Activated T-helper 2 cell treated with anti-CD3 and anti-CD28 coated beads, Interferon-gamma antibody, Interleukin-2, Interleukin-4, amounts not matched to agents 10 μg/mL and 5 μg/mL and 100 μg/mL, durations not matched to agents 14 hours and 24 hours and 36 hours (primary cell): ENCODE measurements around the gene IGSF21. TPM values are rescaled to one million over a fixed set of nuclear protein-coding genes. Genes with fewer than 3 reads are reported as not detected.

ENCODE experiments used
- DNase-seq: peaks from one replicate; pipeline ENCODE4 v3.0.0; 2021; ENCODE audit warnings: low spot score
- H3K27ac Mint-ChIP-seq: one replicate; pipeline ENCODE4 v1.8.0; 2021; ENCODE audit warnings: mixed read lengths
- H3K27me3 Mint-ChIP-seq: one replicate; pipeline ENCODE4 v1.8.0; 2021; ENCODE audit warnings: low read depth, mixed read lengths
- H3K36me3 Mint-ChIP-seq: one replicate; pipeline ENCODE4 v1.8.0; 2021; ENCODE audit warnings: low read depth, mixed read lengths
- H3K4me1 Mint-ChIP-seq: one replicate; pipeline ENCODE4 v1.8.0; 2021; ENCODE audit warnings: low read depth, mixed read lengths
- H3K4me3 Mint-ChIP-seq: one replicate; pipeline ENCODE4 v1.8.0; 2021; ENCODE audit warnings: low read depth, mild to moderate bottlenecking, moderate library complexity, mixed read lengths
- H3K9me3 Mint-ChIP-seq: one replicate; pipeline ENCODE4 v1.8.0; 2021; ENCODE audit warnings: mixed read lengths
- intact Hi-C: fragments of 100-400 bp; cut with micrococcal nuclease; formaldehyde crosslinking; loops from one replicate; pipeline ENCODE4 v1.15.1; 2023
- total RNA-seq: library from RNA; stranded (reverse); gene quantifications from 2 replicates; pipeline ENCODE4 v1.2.3, GENCODE V29; 2022

IGSF21 gene
- total RNA-seq, 1 donor from 2014 or later = not detected

DNA sequence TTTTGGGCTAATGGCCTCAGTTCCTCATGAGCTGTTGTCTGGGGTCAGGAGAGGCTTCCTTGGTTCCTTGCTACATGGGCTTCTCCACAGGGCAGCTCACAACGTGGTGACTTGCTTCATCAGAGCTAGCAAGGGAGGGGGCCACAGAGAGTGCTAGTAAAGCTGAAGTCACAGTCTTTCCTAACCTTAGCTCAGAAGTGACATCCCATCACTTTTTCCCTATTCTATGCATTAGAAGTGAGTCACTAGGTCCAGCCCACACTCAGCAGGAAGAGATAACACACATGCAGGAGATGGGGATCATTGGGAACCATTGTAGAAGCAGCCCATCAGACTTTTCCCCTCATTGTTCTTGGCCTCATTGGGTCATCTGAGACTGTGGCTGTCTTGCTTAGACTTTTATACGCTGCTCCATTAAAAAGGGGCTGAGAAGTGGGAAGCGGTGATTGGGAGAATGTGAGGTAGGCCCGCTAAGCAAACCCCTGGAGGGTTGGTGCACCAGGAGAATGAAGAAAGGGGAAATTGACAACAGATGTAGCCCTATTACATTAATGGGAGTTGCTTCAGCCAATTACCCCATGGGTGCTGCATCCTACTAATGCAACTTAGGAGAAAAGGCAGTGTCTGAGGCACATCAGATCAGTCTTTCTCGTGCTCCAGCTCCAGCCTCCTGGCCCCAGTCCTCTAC, 22.1 kb upstream of the IGSF21 start:
- Mint-ChIP-seq H3K4me1 (no peaks in the 10 kb centered on the region), H3K27me3 (no peaks in the 10 kb centered on the region), H3K9me3 (no peaks in the 10 kb centered on the region), H3K4me3 (no peak overlapping the region), H3K27ac (no peak overlapping the region), H3K36me3 (no peaks in the 10 kb centered on the region)
- DNase-seq = no peak
- intact Hi-C loops = no loop called here

DNA sequence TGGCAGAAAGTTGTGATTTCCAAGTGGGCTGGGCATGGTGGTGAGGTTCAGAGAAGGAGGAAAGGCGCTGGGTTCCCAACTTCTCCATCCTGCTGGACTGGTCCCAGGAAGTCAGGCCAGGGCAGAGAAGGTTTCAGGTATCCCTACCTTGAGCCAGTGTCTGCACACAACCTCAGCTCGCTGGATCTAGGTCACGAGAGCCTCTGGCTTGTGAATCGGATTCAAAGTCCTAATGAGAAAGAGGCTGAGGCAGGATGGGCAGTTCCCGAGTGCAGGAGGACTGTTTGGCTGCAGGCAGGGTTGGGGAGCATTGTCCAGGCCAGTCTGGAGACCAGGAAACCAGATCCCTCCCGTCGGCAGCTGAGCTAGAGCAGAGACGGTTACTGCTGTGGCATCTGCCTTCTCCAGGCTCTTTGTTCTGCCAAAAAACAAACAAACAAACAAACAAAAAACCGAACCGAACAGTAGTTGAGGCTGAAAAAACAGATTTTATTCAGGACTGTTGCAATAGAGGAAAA, 19.5 kb upstream of the IGSF21 start:
- Mint-ChIP-seq H3K27ac (no peak overlapping the region), H3K9me3 (no peaks in the 10 kb centered on the region), H3K4me1 (no peaks in the 10 kb centered on the region), H3K4me3 (no peak overlapping the region), H3K36me3 (no peaks in the 10 kb centered on the region), H3K27me3 (peaks cover 4% of the 10 kb centered on the region)
- DNase-seq = no peak
- intact Hi-C loops = no loop called here

DNA sequence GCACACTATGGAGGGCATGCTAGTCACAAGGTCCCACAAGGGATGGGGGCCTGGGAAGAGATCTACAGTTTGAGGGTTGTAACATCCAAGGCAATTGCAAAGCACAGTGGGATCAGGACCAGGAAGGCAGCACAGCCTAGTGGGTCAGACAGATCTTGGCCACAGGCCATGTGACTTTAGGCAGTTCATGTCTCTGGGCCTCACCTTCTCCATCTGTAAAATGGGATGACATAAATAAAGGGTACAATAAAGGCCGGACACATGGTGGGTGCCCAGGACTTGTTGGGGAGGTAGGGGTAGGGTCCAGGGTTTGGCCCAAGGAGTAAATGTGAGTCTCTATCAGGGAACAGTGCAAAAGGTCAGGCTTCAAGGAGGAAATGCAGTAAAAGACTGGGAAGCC, 18.1 kb upstream of the IGSF21 start:
- no peak for DNase-seq
- H3K36me3 Mint-ChIP-seq = no peaks in the 10 kb centered on the region

DNA sequence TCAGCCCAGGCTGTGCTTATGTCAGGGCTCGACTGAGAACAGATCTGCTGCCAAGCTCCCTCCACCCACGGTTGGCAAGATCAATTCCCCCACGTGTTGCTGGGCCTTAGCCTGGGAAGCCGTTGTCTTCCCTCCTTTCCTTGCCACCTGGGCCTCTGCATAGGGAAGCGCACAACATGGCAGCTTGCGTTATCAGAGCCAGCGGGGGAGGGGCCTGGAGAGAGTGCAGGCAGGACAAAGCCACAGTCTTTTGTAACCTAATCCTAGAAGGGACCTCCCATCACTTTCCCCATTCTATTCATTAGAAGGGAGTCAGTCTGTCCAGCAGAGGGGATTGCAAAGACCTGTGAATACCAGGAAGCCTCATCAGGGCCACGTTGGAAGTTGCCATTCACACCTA, 17.0 kb upstream of the IGSF21 start:
- Mint-ChIP-seq H3K36me3 (no peaks in the 10 kb centered on the region), H3K4me3 (no peak overlapping the region), H3K27ac (no peak overlapping the region), H3K27me3 (peaks cover 4% of the 10 kb centered on the region), H3K4me1 (no peaks in the 10 kb centered on the region), H3K9me3 (no peaks in the 10 kb centered on the region)
- intact Hi-C loops = no loop called here
- no peak for DNase-seq

More for the DNA sequence above, 18.1 kb upstream of the IGSF21 start:
- H3K9me3 Mint-ChIP-seq = no peaks in the 10 kb centered on the region
- intact Hi-C loops = no loop called here
- peaks cover 4% of the 10 kb centered on the region for H3K27me3 Mint-ChIP-seq
- H3K4me1 Mint-ChIP-seq = no peaks in the 10 kb centered on the region
- H3K4me3 Mint-ChIP-seq = no peak overlapping the region
- H3K27ac Mint-ChIP-seq = no peak overlapping the region

DNA sequence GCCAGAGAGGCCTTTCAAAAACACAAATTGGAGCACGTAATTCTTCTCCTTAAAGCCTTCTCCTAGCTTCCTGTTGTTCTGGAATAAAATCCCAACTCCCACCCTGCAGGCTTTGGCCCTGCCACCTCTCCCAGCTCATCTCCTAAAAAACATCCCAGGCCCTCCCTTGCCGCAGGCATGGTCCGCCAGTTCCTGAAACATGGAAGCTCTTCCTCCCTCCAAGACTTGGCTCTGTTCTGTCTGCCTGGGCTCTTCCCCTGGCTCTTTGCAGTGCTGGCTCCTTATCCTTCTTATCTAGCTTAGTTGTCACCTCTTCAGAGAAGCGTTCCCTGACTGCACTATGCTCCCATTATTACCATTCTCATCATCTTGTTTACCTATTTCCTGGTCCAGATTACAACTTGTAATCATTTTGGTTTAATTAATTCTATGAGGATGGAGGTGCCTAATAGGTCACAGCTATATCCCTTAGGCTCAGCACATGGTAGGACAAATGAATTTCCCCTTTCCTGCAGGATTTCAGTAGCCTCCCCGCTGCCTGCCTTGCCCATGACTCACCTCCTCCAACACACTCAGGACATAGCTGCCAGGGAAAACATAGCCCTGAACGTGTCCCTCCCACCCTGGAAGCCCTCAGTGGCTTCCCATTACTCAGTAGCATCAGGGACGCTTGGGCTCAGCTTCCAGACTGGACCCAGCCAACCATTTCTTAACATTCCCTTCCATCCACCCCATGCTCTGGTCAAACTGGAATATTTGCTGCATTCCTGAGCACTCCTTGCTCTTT, 15.7 kb upstream of the IGSF21 start:
- H3K27ac Mint-ChIP-seq = no peak overlapping the region
- no peak overlapping the region for H3K4me3 Mint-ChIP-seq
- no peaks in the 10 kb centered on the region for H3K4me1 Mint-ChIP-seq
- H3K9me3 Mint-ChIP-seq = no peaks in the 10 kb centered on the region
- H3K36me3 Mint-ChIP-seq = no peaks in the 10 kb centered on the region
- peaks cover 4% of the 10 kb centered on the region for H3K27me3 Mint-ChIP-seq
- intact Hi-C loops = no loop called here
- DNase-seq = no peak

DNA sequence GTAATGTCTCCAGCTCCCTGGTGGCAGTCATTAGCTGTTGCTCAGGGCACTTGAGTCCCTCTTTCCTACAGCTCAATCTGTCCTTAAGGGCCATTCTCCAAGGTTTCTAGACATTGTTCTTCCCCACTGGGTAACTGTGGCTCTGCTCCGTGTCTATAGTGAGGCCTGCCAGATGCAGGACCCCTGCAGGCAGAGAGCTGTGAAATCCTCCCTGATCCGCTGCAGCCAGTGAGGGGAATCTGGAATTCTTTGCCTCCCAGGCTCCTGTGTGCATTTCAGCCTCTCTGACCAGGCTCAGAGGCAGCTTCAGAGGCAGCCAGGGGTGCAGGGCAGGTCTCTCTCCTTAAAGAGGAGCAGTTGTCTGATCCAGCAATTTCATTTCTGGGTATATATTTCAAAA, 14.4 kb upstream of the IGSF21 start:
- Mint-ChIP-seq H3K9me3 (no peaks in the 10 kb centered on the region), H3K27ac (no peak overlapping the region), H3K36me3 (no peaks in the 10 kb centered on the region), H3K4me1 (no peaks in the 10 kb centered on the region), H3K27me3 (peaks cover 4% of the 10 kb centered on the region), H3K4me3 (no peak overlapping the region)
- DNase-seq = no peak
- intact Hi-C loops = no loop called here

DNA sequence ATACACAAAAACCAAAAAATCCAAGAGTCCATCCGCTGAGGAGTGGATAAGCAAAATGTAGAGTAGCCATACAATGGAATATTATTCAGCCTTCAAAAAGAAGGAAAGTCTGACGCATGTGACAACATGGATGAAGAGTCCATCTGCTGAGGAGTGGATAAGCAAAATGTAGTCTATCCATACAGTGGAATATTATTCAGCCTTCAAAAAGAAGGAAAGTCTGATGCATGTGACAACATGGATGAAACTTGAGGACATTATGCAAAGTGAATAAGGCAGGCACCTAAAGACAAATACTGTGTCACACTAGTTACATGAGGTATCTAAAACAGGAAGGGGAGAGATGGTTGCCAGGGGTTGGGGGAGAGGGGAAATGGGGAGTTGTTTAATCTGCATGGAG, 14.0 kb upstream of the IGSF21 start:
- intact Hi-C loops = no loop called here
- no peak overlapping the region for H3K4me3 Mint-ChIP-seq
- H3K27ac Mint-ChIP-seq = no peak overlapping the region
- no peaks in the 10 kb centered on the region for H3K9me3 Mint-ChIP-seq
- no peaks in the 10 kb centered on the region for H3K4me1 Mint-ChIP-seq
- peaks cover 4% of the 10 kb centered on the region for H3K27me3 Mint-ChIP-seq
- H3K36me3 Mint-ChIP-seq = no peaks in the 10 kb centered on the region
- no peak for DNase-seq

DNA sequence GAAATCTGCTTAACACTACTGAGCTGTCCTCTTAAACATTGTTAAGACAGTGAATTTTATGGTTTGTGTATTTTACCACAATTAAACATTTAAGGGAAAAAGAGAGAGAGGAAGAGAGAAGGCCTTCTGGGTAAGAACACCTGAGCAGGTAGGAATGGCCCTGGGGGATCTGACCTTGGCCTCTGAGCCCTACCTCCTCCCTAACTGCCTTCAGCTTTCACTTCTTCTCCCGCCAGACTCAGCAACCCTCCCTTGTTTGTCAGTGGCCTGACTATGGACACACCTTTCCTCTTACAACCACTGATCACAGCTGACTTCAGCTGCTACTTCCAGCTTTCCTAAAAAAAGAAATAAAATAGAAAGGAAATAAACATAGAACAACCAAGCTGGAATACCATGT, 13.5 kb upstream of the IGSF21 start:
- Mint-ChIP-seq H3K9me3 (no peaks in the 10 kb centered on the region), H3K36me3 (no peaks in the 10 kb centered on the region)

DNA sequence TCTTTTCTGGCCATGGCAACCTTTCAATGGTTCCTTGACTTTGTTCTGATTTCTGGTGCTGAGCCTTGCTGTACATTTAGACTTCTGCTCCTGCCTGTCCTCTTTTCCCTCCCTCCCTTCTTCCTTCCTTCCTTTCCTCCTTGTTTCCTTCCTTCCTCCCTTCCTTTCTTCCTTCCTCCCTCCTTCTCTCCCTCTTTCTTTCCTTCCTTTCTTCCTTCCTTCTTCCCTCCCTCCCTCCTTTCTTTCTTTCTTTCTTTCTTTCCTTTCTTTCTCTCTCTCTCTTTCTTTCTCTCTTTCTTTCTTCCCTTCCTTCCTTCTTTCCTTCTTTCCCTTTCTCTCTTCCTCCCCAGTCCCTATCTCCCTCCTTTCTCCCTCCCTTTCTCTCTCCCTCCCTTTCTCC, 10.4 kb upstream of the IGSF21 start:
- Mint-ChIP-seq H3K4me3 (no peak overlapping the region), H3K4me1 (no peaks in the 10 kb centered on the region), H3K27ac (no peak overlapping the region), H3K27me3 (peaks cover 2% of the 10 kb centered on the region), H3K36me3 (no peaks in the 10 kb centered on the region), H3K9me3 (no peaks in the 10 kb centered on the region)
- DNase-seq = no peak
- intact Hi-C loops = no loop called here

More for the DNA sequence above, 13.5 kb upstream of the IGSF21 start:
- no peak overlapping the region for H3K27ac Mint-ChIP-seq
- H3K27me3 Mint-ChIP-seq = peaks cover 4% of the 10 kb centered on the region
- no peak for DNase-seq
- no peaks in the 10 kb centered on the region for H3K4me1 Mint-ChIP-seq
- H3K4me3 Mint-ChIP-seq = no peak overlapping the region
- intact Hi-C loops = no loop called here

DNA sequence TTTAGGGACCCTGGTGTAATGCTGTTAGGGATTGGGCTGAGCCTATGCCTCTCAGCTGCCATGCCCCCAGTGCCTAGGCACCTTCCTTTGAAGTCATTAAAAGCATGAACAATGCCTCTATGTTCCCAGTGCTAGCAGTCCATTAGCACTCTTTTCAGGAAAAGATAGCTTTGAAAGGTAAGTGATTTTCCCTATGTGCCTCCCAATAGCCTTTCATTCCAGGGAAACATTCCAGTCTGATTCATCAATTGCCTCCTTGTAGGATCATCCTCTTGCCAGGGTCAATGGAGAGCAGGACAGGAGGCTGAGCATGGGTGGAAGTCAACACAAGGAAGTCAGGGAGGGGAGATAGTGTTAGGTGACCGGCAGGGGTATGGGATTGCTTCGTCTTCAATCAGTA, 8.6 kb upstream of the IGSF21 start:
- no peaks in the 10 kb centered on the region for H3K4me1 Mint-ChIP-seq
- no peak overlapping the region for H3K4me3 Mint-ChIP-seq
- no peak overlapping the region for H3K27ac Mint-ChIP-seq
- intact Hi-C loops = no loop called here
- peaks cover 3% of the 10 kb centered on the region for H3K27me3 Mint-ChIP-seq
- no peaks in the 10 kb centered on the region for H3K9me3 Mint-ChIP-seq
- no peak for DNase-seq
- no peaks in the 10 kb centered on the region for H3K36me3 Mint-ChIP-seq

DNA sequence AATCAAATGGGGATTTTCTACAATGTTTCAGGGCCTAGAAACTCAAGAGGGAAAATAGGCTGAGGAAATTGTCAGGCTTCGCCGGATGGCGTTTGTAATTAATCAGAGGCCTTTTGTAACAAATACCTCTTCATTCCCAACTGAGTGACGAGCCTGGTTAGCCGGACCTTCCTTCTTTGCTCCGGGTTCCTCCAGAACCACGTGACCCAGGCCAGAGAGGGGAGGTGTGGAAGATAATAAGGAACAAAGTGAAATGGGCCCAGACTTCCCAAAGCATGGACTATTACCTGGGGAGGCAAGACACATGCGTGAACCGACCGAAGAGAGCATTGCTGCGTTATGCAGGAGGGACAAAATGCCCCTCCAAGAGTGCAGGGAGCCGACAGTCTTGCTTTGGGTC, 7.5 kb upstream of the IGSF21 start:
- Mint-ChIP-seq H3K27me3 (peaks cover 3% of the 10 kb centered on the region), H3K4me3 (no peak overlapping the region)
- intact Hi-C loops = loop anchor here (5.0 kb wide), 1 partner anchor 438 kb away; no protein-coding TSS in a partner anchor

DNA sequence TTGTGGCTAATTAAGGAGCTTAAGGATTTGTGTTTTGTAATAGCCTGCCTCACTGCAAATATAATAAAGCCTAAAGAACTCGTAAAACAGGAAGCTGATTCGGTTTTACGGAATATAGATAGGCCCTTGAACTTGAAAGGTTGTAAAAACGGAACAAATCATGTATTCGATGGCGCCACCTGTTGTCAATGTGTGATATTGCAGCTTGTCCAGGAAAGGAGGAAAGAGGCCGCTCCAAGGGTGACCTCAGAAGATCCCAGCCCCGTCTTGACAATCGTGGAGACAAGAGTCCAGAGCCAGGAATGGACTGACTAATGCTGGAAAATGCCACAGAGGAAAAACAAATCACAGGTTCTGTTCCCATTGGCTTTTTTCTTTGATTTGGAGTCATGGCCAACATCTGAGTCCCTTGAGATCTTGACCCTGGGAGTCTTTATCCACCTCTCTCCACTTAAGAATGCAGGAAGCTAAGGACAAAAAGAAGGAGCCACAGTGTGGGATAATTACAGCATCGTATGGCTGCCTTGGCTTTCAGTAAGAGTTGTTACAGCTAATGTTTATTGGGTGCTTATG, 7.0 kb upstream of the IGSF21 start:
- H3K4me3 Mint-ChIP-seq = no peak overlapping the region
- H3K27me3 Mint-ChIP-seq = peaks cover 3% of the 10 kb centered on the region
- no peak overlapping the region for H3K27ac Mint-ChIP-seq
- H3K36me3 Mint-ChIP-seq = no peaks in the 10 kb centered on the region
- intact Hi-C loops = loop anchor here (5.0 kb wide), 1 partner anchor 438 kb away; no protein-coding TSS in a partner anchor
- peak; percentile 18 for DNase-seq
- no peaks in the 10 kb centered on the region for H3K9me3 Mint-ChIP-seq
- H3K4me1 Mint-ChIP-seq = no peaks in the 10 kb centered on the region

More for the DNA sequence above, 7.5 kb upstream of the IGSF21 start:
- H3K9me3 Mint-ChIP-seq = no peaks in the 10 kb centered on the region
- H3K36me3 Mint-ChIP-seq = no peaks in the 10 kb centered on the region
- DNase-seq = no peak
- no peak overlapping the region for H3K27ac Mint-ChIP-seq
- H3K4me1 Mint-ChIP-seq = no peaks in the 10 kb centered on the region

DNA sequence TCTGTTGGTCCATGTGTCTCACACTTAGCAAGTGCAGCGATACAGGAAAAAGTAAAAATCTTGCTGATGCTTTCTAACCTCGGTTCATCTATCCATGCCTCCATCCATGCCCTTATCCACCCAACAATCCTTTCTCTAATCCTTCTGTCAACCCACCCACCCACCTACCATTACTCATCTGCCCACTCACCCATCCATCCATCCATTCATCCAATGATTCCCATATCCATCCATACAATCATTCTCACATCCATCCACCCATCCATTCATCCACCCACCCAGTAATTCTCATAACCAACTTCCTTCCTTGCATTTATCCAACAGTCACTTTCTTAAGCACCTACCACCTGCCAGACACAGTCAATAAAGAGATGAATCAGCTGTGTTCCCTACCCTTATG, 6.1 kb upstream of the IGSF21 start:
- DNase-seq = no peak
- no peaks in the 10 kb centered on the region for H3K9me3 Mint-ChIP-seq
- H3K4me3 Mint-ChIP-seq = no peak overlapping the region
- H3K27me3 Mint-ChIP-seq = peaks cover 8% of the 10 kb centered on the region
- intact Hi-C loops = loop anchor here (5.0 kb wide), 1 partner anchor 439 kb away; no protein-coding TSS in a partner anchor
- no peaks in the 10 kb centered on the region for H3K4me1 Mint-ChIP-seq
- H3K36me3 Mint-ChIP-seq = no peaks in the 10 kb centered on the region
- no peak overlapping the region for H3K27ac Mint-ChIP-seq
